Duodenal mucosa (tissue), 2 donors: ENCODE data around the gene EEF2KMT.
"Not testable (repeated sequence)": the region's sequence is repeated elsewhere in the genome, so short reads cannot be mapped to it uniquely, and the experiment has no call there.

ENCODE experiments used
- H3K27ac ChIP-seq: one replicate; pipeline ENCODE4 v1.7.0; 2013; ENCODE audit warnings: low read depth, low read length
- H3K27me3 ChIP-seq, 2 donors: one replicate each; pipeline ENCODE4 v1.7.0; 2013; ENCODE audit warnings: low read length in 2 of 2, control low read depth in 1 of 2; ENCODE audit not compliant: insufficient read depth in 2 of 2, control insufficient read depth in 1 of 2
- H3K36me3 ChIP-seq, 2 donors: one replicate each; pipeline ENCODE4 v1.7.0; 2013; ENCODE audit warnings: low read length in 2 of 2, control low read depth in 1 of 2; ENCODE audit not compliant: insufficient read depth in 2 of 2, control insufficient read depth in 1 of 2
- H3K4me1 ChIP-seq, 2 donors: one replicate each; pipeline ENCODE4 v1.7.0; 2013; ENCODE audit warnings: low read length in 2 of 2, control low read depth in 1 of 2; ENCODE audit not compliant: insufficient read depth in 2 of 2, control insufficient read depth in 1 of 2
- H3K4me3 ChIP-seq, 2 donors: one replicate each; pipeline ENCODE4 v1.7.0; 2013; ENCODE audit warnings: low read length in 2 of 2, low read depth in 1 of 2
- H3K9ac ChIP-seq, 2 donors: one replicate each; pipeline ENCODE4 v1.7.0; 2013; ENCODE audit warnings: low read length in 2 of 2, low read depth in 1 of 2
- H3K9me3 ChIP-seq, 2 donors: one replicate each; pipeline ENCODE4 v1.7.0; 2013; ENCODE audit warnings: low read length in 2 of 2, control low read depth in 1 of 2; ENCODE audit not compliant: control insufficient read depth in 1 of 2

EEF2KMT gene

DNA sequence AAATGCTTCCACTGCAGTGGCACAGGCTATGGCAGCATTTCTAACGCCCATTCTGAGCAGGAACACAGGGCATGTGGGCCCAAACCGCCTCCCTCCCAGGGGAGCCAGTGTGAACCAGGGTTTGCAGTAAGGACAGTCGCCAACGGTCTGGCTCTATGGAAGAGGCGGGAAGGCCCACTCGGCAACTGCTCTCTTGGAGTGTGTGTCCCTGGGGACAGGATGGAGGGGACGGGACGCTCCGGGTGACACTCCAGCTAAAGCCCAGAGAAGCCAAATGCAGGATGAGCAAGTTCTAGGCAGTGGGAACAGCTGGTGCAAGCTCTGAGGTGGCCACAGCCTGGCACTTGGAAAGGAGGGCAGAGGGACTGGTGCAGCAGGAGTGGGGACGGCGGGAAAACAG is 3.8 kb downstream of the EEF2KMT start:
- H3K36me3 ChIP-seq, result peaks cover 0 to 15% of the 10 kb centered on the region in 2 donors
- not testable (repeated sequence) for H3K27ac ChIP-seq, H3K9ac ChIP-seq, H3K27me3 ChIP-seq, H3K4me3 ChIP-seq, H3K4me1 ChIP-seq, H3K9me3 ChIP-seq

DNA sequence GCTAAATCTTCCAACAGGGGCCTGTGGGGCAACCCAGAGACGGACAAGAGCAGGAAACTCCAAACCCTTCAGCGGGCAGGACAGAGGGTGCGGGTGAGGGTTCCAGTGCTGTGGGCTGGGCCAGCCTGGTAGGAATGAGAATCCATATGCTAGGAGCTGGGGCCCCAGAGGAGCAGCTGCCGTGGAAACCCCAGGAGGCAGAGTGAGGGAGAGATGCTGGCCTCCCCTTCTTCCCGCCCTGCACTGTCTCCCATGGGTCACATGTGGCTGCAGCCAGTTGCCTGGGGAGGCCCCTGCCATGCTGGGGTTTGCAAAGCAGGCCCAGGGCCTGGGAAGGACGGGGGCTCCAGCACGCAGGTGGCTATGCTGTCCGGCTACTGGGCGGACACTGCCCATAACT is 4.5 kb downstream of the EEF2KMT start:
- not testable (repeated sequence) for H3K27me3 ChIP-seq, H3K4me1 ChIP-seq, H3K27ac ChIP-seq, H3K9me3 ChIP-seq, H3K9ac ChIP-seq, H3K4me3 ChIP-seq
- peaks cover 0 to 19% of the 10 kb centered on the region in 2 donors for H3K36me3 ChIP-seq

- not testable (repeated sequence) for H3K4me3 ChIP-seq, H3K4me1 ChIP-seq, H3K27me3 ChIP-seq, H3K9me3 ChIP-seq, H3K27ac ChIP-seq, H3K9ac ChIP-seq
- peaks cover 0 to 23% of the 10 kb centered on the region in 2 donors for H3K36me3 ChIP-seq
These were observed 7.0 kb downstream of the EEF2KMT start for GRCh38 chr16:5090592-5090991.

GRCh38 chr16:5089911-5090555 is 7.6 kb downstream of the EEF2KMT start:
- H3K9ac ChIP-seq, H3K4me3 ChIP-seq, H3K27ac ChIP-seq, H3K4me1 ChIP-seq, H3K27me3 ChIP-seq, H3K9me3 ChIP-seq: not testable (repeated sequence)
- peaks cover 0 to 26% of the 10 kb centered on the region in 2 donors for H3K36me3 ChIP-seq

DNA sequence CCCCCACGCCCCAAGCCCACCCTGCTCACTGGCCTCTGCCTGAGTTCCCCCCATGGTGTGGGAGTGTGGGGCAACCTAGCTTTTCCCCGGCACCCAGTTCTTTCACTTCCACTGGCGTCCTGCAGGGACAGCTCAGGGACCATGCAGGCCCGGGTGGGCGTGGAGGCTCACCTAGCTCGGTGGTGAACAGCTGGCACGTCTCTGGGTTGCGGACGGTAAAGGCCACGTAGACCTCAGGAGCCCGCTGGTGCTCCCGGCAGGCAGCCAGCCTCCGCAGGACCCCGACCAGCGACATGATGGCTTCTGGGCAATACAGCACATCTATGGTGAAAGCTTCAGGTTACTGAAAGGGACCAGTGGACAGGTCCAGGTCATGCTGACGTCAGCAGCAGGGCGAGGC is 8.7 kb downstream of the EEF2KMT start:
- not testable (repeated sequence) for H3K27ac ChIP-seq, H3K4me3 ChIP-seq, H3K9me3 ChIP-seq, H3K4me1 ChIP-seq, H3K27me3 ChIP-seq, H3K9ac ChIP-seq
- peaks cover 0 to 26% of the 10 kb centered on the region in 2 donors for H3K36me3 ChIP-seq

GRCh38 chr16:5088086-5088790 is 9.4 kb downstream of the EEF2KMT start:
- H3K4me1 ChIP-seq, H3K27ac ChIP-seq, H3K9ac ChIP-seq, H3K4me3 ChIP-seq, H3K9me3 ChIP-seq, H3K27me3 ChIP-seq: not testable (repeated sequence)
- H3K36me3 ChIP-seq, result peaks cover 0 to 26% of the 10 kb centered on the region in 2 donors

GRCh38 chr16:5085716-5086115 is 11.9 kb downstream of the EEF2KMT start:
- not testable (repeated sequence) for H3K27me3 ChIP-seq, H3K4me1 ChIP-seq, H3K9me3 ChIP-seq, H3K4me3 ChIP-seq, H3K9ac ChIP-seq, H3K27ac ChIP-seq
- H3K36me3 ChIP-seq, result peaks cover 0 to 25% of the 10 kb centered on the region in 2 donors

GRCh38 chr16:5084802-5085201 is 12.8 kb downstream of the EEF2KMT start:
- peaks cover 0 to 20% of the 10 kb centered on the region in 2 donors for H3K36me3 ChIP-seq
- H3K27ac ChIP-seq, H3K9ac ChIP-seq: not testable (repeated sequence)

DNA sequence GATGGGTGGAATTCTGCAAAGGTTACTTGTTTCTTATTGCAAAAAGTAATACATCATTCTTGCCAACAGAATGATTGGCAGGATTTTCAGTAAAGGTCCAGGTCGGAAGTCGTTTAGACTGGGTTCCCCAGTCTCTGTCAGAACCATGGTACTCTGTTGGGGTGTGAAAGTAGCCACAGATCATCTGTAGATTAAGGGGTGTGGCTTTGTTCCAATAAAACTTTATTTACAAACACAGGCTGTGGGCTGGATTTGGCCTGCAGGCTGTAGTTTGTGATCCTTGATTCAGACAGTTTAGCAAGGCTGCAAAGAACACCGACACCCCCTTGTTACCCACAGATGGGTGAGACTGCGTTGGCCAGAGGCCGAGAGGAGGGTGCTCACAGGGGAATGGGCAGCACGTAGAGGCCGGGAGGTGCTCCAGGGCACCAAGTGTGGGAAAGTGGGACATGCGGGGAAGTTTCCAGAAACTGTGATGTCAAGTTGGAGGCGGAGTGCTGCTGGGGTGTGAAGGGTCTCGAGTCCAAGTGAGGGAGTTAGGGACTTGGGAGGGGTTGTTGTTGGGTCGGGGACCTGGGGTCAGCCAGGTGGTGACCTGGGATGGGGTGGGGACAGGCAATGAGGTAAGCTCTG is 13.4 kb downstream of the EEF2KMT start:
- not testable (repeated sequence) for H3K27ac ChIP-seq, H3K4me1 ChIP-seq, H3K4me3 ChIP-seq, H3K9ac ChIP-seq, H3K27me3 ChIP-seq, H3K9me3 ChIP-seq
- peaks cover 0 to 16% of the 10 kb centered on the region in 2 donors for H3K36me3 ChIP-seq

More at GRCh38 chr16:5084802-5085201, 12.8 kb downstream of the EEF2KMT start:
- H3K27me3 ChIP-seq, H3K9me3 ChIP-seq, H3K4me1 ChIP-seq, H3K4me3 ChIP-seq: not testable (repeated sequence)

GRCh38 chr16:5083646-5084045 is 13.9 kb downstream of the EEF2KMT start:
- H3K4me3 ChIP-seq, H3K9ac ChIP-seq, H3K27me3 ChIP-seq, H3K4me1 ChIP-seq, H3K9me3 ChIP-seq, H3K27ac ChIP-seq: not testable (repeated sequence)
- peaks cover 0 to 12% of the 10 kb centered on the region in 2 donors for H3K36me3 ChIP-seq
